Neural cell (in vitro differentiated cells): Measurements from ENCODE around the gene TADA2A. TPM values are rescaled to one million over a fixed set of nuclear protein-coding genes. Genes with fewer than 3 reads are reported as not detected.

Source experiments
- H2AFZ ChIP-seq: fragments of 200-600, 300-800 bp; sonication (generic), shearing (Covaris generic); 2 replicates; pipeline ENCODE4 v1.6.0; 2014; ENCODE audit warnings: low read depth, mild to moderate bottlenecking, antibody characterized with exemption, low read length, moderate library complexity
- H3F3A ChIP-seq: fragments of 200-600 bp; shearing (Covaris generic); 2 replicates; pipeline ENCODE4 v1.6.1; 2016; ENCODE audit warnings: mild to moderate bottlenecking, moderate library complexity, mixed read lengths, antibody characterized with exemption, low read length; ENCODE audit not compliant: insufficient read depth, poor library complexity, severe bottlenecking
- H3K27ac ChIP-seq: fragments of 200-600, 300-800 bp; sonication (generic), shearing (Covaris generic); 2 replicates; pipeline ENCODE4 v1.5.1; 2014; ENCODE audit warnings: mild to moderate bottlenecking, low read length, moderate library complexity
- H3K27me3 ChIP-seq: fragments of 300-800, 200-600 bp; sonication (generic), shearing (Covaris generic); 2 replicates; pipeline ENCODE4 v1.6.0; 2014; ENCODE audit warnings: mild to moderate bottlenecking, low read depth, low read length, moderate library complexity; ENCODE audit not compliant: insufficient read depth
- H3K36me3 ChIP-seq: fragments of 300-800, 200-600 bp; sonication (generic), shearing (Covaris generic); 2 replicates; pipeline ENCODE4 v1.5.1; 2014; ENCODE audit warnings: mild to moderate bottlenecking, antibody characterized with exemption, low read length, moderate library complexity; ENCODE audit not compliant: insufficient read depth
- H3K4me2 ChIP-seq: fragments of 300-800, 200-600 bp; sonication (generic), shearing (Covaris generic); 2 replicates; pipeline ENCODE4 v1.6.0; 2014; ENCODE audit warnings: mild to moderate bottlenecking, low read length
- H3K4me3 ChIP-seq: fragments of 300-800, 200-600 bp; sonication (generic), shearing (Covaris generic); 2 replicates; pipeline ENCODE4 v1.5.1; 2014; ENCODE audit warnings: mild to moderate bottlenecking, low read length, moderate library complexity
- H3K79me2 ChIP-seq: fragments of 200-600 bp; shearing (Covaris generic); replicated peaks from 2 replicates; pipeline ENCODE4 v1.6.0; 2014; ENCODE audit warnings: mild to moderate bottlenecking, low read length, moderate library complexity; ENCODE audit not compliant: insufficient read depth
- H3K9ac ChIP-seq: fragments of 300-800, 200-600 bp; sonication (generic), shearing (Covaris generic); 2 replicates; pipeline ENCODE4 v1.6.1; 2016; ENCODE audit warnings: mild to moderate bottlenecking, low read length, mixed read lengths
- H3K9me2 ChIP-seq: fragments of 200-600 bp; shearing (Covaris generic); 2 replicates; pipeline ENCODE4 v1.6.1; 2016; ENCODE audit warnings: mild to moderate bottlenecking, low read length, mixed read lengths; ENCODE audit not compliant: insufficient read depth
- H3K9me3 ChIP-seq: fragments of 200-600, 300-800 bp; sonication (generic), shearing (Covaris generic); 2 replicates; pipeline ENCODE4 v1.6.1; 2016; ENCODE audit warnings: mild to moderate bottlenecking, mixed run types, low read length, moderate library complexity, mixed read lengths
- H4K20me1 ChIP-seq: fragments of 200-600 bp; shearing (Covaris generic); 2 replicates; pipeline ENCODE4 v1.6.1; 2016; ENCODE audit warnings: mild to moderate bottlenecking, mixed run types; ENCODE audit not compliant: insufficient read depth
- EP300 ChIP-seq: fragments of 450-650 bp; conservative IDR thresholded peaks from 2 replicates; pipeline ENCODE4 v1.6.1; 2014; ENCODE audit warnings: antibody characterized with exemption, mild to moderate bottlenecking, moderate library complexity; ENCODE audit not compliant: poor library complexity, severe bottlenecking
- EZH2 ChIP-seq: fragments of 200-600, 300-800 bp; shearing (Covaris generic), sonication (generic); IDR thresholded peaks from 2 replicates; pipeline ENCODE4 v1.6.1; 2014; ENCODE audit warnings: antibody characterized with exemption, low read length, borderline replicate concordance, mild to moderate bottlenecking; ENCODE audit not compliant: insufficient read depth, poor library complexity, severe bottlenecking
- MXI1 ChIP-seq: fragments of 450-650 bp; conservative IDR thresholded peaks from 2 replicates; pipeline ENCODE4 v1.6.1; 2014; ENCODE audit warnings: antibody characterized with exemption, mild to moderate bottlenecking; ENCODE audit not compliant: poor library complexity, severe bottlenecking
- POLR2AphosphoS5 ChIP-seq: IDR thresholded peaks from 2 replicates; pipeline ENCODE4 v1.6.1; 2012
- RAD21 ChIP-seq: fragments of 450-650 bp; conservative IDR thresholded peaks from 2 replicates; pipeline ENCODE4 v1.6.1; 2014; ENCODE audit warnings: antibody characterized with exemption, mild to moderate bottlenecking, moderate library complexity
- SMC3 ChIP-seq: fragments of 450-650 bp; conservative IDR thresholded peaks from 2 replicates; pipeline ENCODE4 v1.6.1; 2014; ENCODE audit warnings: antibody characterized with exemption, mild to moderate bottlenecking, moderate library complexity; ENCODE audit not compliant: poor library complexity
- TAF1 ChIP-seq: IDR thresholded peaks from 2 replicates; pipeline ENCODE4 v1.6.1; 2012; ENCODE audit warnings: low read depth
- polyA plus RNA-seq: library from polyadenylated mRNA; depleted of rRNA; stranded (reverse); fragments of >200 nt; gene quantifications from 2 replicates; pipeline ENCODE4 v1.2.3, GENCODE V29; 2014
- TF ChIP-seq, protein P1 (sequence below): IDR thresholded peaks from 2 replicates; pipeline ENCODE4 v1.6.1; 2012; ENCODE audit warnings: borderline replicate concordance
- TF ChIP-seq, protein P2 (sequence below): fragments of 450-650 bp; IDR thresholded peaks from 2 replicates; pipeline ENCODE4 v1.5.1; 2014; ENCODE audit warnings: antibody characterized with exemption, mild to moderate bottlenecking, moderate library complexity; ENCODE audit not compliant: poor library complexity, severe bottlenecking

Gene TADA2A
- polyA plus RNA-seq, 1 donor from 2014 or later = 23.5 TPM

DNA sequence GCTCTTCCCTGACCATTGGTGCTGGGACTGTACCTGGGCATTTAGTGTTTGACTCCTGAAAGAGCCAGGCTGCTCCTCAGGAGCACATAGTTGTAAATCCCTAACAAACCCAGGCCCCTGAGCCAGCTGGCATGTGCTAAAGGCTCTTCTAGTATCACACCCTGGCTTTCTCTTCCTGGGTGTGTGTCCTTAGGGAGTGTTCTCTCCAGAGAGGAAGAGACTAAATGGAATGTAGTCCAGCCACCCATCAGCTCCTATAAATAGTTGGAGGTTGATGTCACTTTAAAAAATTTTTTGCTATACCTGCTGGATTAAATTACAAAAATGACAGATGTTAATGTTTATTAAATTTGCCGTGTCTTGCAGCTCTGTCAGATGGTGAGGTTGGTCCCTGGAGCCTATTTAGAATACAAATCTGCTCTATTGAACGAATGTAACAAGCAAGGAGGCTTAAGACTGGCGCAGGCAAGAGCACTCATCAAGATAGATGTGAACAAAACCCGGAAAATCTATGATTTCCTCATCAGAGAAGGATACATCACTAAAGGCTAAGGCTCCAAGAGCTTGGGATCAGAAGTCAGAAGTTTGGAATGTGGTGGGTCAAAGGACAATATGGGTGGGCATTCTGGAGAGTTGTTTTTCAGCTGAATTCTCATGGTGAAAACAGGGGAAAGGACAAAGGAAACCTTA, 69.9 kb downstream of the TADA2A start:
- H3K27ac ChIP-seq = no peak overlapping the region

DNA sequence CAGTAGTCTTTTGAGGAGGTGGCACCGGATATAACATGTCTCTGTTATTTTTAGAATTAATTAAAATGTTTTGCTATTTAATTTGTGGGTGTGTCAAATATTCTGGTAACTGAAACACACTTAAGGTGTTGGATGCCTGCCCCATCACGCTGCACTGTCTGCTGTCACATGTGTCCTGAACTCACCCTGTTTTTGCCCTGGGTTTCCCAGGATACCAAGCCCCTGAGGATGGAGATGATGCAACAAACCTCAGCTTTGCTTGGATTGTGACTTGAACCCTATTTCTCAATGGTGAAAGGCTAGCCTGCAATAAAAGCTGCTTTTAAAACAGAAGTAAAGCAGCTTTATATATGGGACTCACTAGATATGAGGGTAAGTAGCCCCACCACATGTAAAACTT, 71.5 kb downstream of the TADA2A start:
- no peaks in the 10 kb centered on the region for H3F3A ChIP-seq
- H3K36me3 ChIP-seq = no peaks in the 10 kb centered on the region
- H3K27ac ChIP-seq = no peak overlapping the region
- TF ChIP-seq RAD21 = no peak
- TF ChIP-seq EP300 = no peak
- TF ChIP-seq POLR2AphosphoS5 = no peak
- TF ChIP-seq MXI1 = no peak
- TF ChIP-seq, protein P1, sequence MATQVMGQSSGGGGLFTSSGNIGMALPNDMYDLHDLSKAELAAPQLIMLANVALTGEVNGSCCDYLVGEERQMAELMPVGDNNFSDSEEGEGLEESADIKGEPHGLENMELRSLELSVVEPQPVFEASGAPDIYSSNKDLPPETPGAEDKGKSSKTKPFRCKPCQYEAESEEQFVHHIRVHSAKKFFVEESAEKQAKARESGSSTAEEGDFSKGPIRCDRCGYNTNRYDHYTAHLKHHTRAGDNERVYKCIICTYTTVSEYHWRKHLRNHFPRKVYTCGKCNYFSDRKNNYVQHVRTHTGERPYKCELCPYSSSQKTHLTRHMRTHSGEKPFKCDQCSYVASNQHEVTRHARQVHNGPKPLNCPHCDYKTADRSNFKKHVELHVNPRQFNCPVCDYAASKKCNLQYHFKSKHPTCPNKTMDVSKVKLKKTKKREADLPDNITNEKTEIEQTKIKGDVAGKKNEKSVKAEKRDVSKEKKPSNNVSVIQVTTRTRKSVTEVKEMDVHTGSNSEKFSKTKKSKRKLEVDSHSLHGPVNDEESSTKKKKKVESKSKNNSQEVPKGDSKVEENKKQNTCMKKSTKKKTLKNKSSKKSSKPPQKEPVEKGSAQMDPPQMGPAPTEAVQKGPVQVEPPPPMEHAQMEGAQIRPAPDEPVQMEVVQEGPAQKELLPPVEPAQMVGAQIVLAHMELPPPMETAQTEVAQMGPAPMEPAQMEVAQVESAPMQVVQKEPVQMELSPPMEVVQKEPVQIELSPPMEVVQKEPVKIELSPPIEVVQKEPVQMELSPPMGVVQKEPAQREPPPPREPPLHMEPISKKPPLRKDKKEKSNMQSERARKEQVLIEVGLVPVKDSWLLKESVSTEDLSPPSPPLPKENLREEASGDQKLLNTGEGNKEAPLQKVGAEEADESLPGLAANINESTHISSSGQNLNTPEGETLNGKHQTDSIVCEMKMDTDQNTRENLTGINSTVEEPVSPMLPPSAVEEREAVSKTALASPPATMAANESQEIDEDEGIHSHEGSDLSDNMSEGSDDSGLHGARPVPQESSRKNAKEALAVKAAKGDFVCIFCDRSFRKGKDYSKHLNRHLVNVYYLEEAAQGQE = no peak
- TF ChIP-seq TAF1 = no peak
- TF ChIP-seq EZH2 = no peak
- no peak for TF ChIP-seq SMC3
- TF ChIP-seq, protein P2, sequence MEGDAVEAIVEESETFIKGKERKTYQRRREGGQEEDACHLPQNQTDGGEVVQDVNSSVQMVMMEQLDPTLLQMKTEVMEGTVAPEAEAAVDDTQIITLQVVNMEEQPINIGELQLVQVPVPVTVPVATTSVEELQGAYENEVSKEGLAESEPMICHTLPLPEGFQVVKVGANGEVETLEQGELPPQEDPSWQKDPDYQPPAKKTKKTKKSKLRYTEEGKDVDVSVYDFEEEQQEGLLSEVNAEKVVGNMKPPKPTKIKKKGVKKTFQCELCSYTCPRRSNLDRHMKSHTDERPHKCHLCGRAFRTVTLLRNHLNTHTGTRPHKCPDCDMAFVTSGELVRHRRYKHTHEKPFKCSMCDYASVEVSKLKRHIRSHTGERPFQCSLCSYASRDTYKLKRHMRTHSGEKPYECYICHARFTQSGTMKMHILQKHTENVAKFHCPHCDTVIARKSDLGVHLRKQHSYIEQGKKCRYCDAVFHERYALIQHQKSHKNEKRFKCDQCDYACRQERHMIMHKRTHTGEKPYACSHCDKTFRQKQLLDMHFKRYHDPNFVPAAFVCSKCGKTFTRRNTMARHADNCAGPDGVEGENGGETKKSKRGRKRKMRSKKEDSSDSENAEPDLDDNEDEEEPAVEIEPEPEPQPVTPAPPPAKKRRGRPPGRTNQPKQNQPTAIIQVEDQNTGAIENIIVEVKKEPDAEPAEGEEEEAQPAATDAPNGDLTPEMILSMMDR = no peak
- H3K27me3 ChIP-seq = no peaks in the 10 kb centered on the region
- H2AFZ ChIP-seq = no peak overlapping the region
- H3K9ac ChIP-seq = no peak overlapping the region
- no peaks in the 10 kb centered on the region for H3K79me2 ChIP-seq
- H4K20me1 ChIP-seq = no peaks in the 10 kb centered on the region
- H3K9me3 ChIP-seq = no peaks in the 10 kb centered on the region
- H3K4me3 ChIP-seq = no peak overlapping the region
- H3K4me2 ChIP-seq = no peak overlapping the region
- no peaks in the 10 kb centered on the region for H3K9me2 ChIP-seq

More for the DNA sequence above, 69.9 kb downstream of the TADA2A start:
- Histone ChIP-seq H3K9me2 (no peaks in the 10 kb centered on the region), H3K9me3 (no peaks in the 10 kb centered on the region), H3K4me3 (no peak overlapping the region), H3K4me2 (no peak overlapping the region), H4K20me1 (no peaks in the 10 kb centered on the region), H3K27me3 (no peaks in the 10 kb centered on the region), H3K36me3 (no peaks in the 10 kb centered on the region), H3K79me2 (no peaks in the 10 kb centered on the region), H3F3A (no peaks in the 10 kb centered on the region), H2AFZ (no peak overlapping the region), H3K9ac (no peak overlapping the region)
- TF ChIP-seq EZH2 (no peak), RAD21 (no peak), EP300 (no peak), SMC3 (no peak), TAF1 (no peak), POLR2AphosphoS5 (no peak)
- TF ChIP-seq, protein P1 = no peak
- TF ChIP-seq, protein P2 = no peak
